B cell (primary cell): Measurements from ENCODE around the gene PDE3B. TPM values are rescaled to one million over a fixed set of nuclear protein-coding genes. Genes with fewer than 3 reads are reported as not detected.
"Not testable (repeated sequence)": the region's sequence is repeated elsewhere in the genome, so short reads cannot be mapped to it uniquely, and the experiment has no call there.

Source experiments
- ATAC-seq: fragments of 200-7000 bp; cut with Tn5 transposase; one replicate; pipeline ENCODE4 v1.10.0; 2021; ENCODE audit warnings: low read depth, mild to moderate bottlenecking, moderate number of reproducible peaks, moderate library complexity
- CTCF ChIA-PET: fragments of 350-600 bp; sonication (Branson Sonifier 250); formaldehyde crosslinking; loops from one replicate; lab custom pipeline; 2021; ENCODE audit warnings: antibody characterized with exemption, inconsistent platforms; lab: Charles Lee
- POLR2A ChIA-PET: fragments of 350-600 bp; sonication (Branson Sonifier 250); formaldehyde crosslinking; loops from one replicate; lab custom pipeline; 2021; ENCODE audit warnings: antibody characterized with exemption; lab: Charles Lee
- DNase-seq: peaks from one replicate; pipeline ENCODE4 v3.0.0; 2013
- H2AFZ ChIP-seq: 2 replicates; pipeline ENCODE4 v1.6.1; 2012; ENCODE audit warnings: mild to moderate bottlenecking, low read depth, low read length; ENCODE audit not compliant: insufficient read depth, poor library complexity, severe bottlenecking
- H3K27ac ChIP-seq, 2 donors: 1 replicate in 1 of 2; 2 replicates in 1 of 2; pipeline ENCODE4 v1.5.1; 2012 to 2013; ENCODE audit warnings: low read length in 2 of 2, mild to moderate bottlenecking in 2 of 2, moderate library complexity in 1 of 2
- H3K27me3 ChIP-seq, 4 experiments: fragments of 200-600 bp in 1 of 4; sonication (generic) in 1 of 4; replicated peaks in 1 of 4; 1 replicate in 2 of 4; 2 replicates in 2 of 4; pipeline versions ENCODE4 v1.6.1 to v1.7.0; 2013 to 2016; ENCODE audit warnings: low read length in 3 of 4, mild to moderate bottlenecking in 2 of 4, mixed read lengths in 1 of 4, moderate library complexity in 1 of 4; ENCODE audit not compliant: insufficient read depth in 4 of 4, control insufficient read depth in 3 of 4; ENCODE audit errors: control extremely low read depth in 1 of 4
- H3K36me3 ChIP-seq, 2 experiments: replicated peaks in 1 of 2; 1 replicate in 1 of 2; 2 replicates in 1 of 2; pipeline versions ENCODE4 v1.6.1 to v1.7.1; 2013; ENCODE audit warnings: low read length in 1 of 2; ENCODE audit not compliant: insufficient read depth in 2 of 2, control insufficient read depth in 1 of 2; ENCODE audit errors: control extremely low read depth in 1 of 2, extremely low read depth in 1 of 2
- H3K4me1 ChIP-seq, 2 donors: fragments of 200-600 bp in 1 of 2; sonication (generic) in 1 of 2; 1 replicate in 1 of 2; 2 replicates in 1 of 2; pipeline versions ENCODE4 v1.5.1 to v1.6.1; 2013 to 2017; ENCODE audit warnings: low read length in 2 of 2; ENCODE audit not compliant: control insufficient read depth in 2 of 2, insufficient read depth in 2 of 2
- H3K4me2 ChIP-seq: replicated peaks from 2 replicates; pipeline ENCODE3; 2012; ENCODE audit warnings: mild to moderate bottlenecking, low read depth, low read length; ENCODE audit not compliant: poor library complexity, severe bottlenecking
- H3K4me3 ChIP-seq, 5 experiments: fragments of 200-600 bp in 1 of 5; sonication (generic) in 1 of 5; 1 replicate in 3 of 5; 2 replicates in 2 of 5; pipeline versions ENCODE4 v1.5.1 to v1.7.0; 2011 to 2016; ENCODE audit warnings: low read length in 4 of 5, mild to moderate bottlenecking in 4 of 5, low read depth in 2 of 5, control low read depth in 1 of 5, moderate library complexity in 1 of 5; ENCODE audit not compliant: insufficient read depth in 1 of 5; ENCODE audit errors: control extremely low read depth in 1 of 5, extremely low read depth in 1 of 5
- H3K79me2 ChIP-seq: fragments of 200-600 bp; sonication (generic); one replicate; pipeline ENCODE4 v1.6.0; 2016; ENCODE audit warnings: low read length; ENCODE audit not compliant: control insufficient read depth, insufficient read depth
- H3K9ac ChIP-seq: fragments of 200-600 bp; sonication (generic); 2 replicates; pipeline ENCODE4 v1.6.1; 2017; ENCODE audit warnings: mild to moderate bottlenecking, low read length, moderate library complexity
- H3K9me3 ChIP-seq, 3 donors: one replicate each; pipeline versions ENCODE4 v1.6.1 to v1.7.1; 2013; ENCODE audit warnings: low read length in 2 of 3; ENCODE audit not compliant: control insufficient read depth in 2 of 3, insufficient read depth in 1 of 3; ENCODE audit errors: control extremely low read depth in 1 of 3
- H4K20me1 ChIP-seq: 2 replicates; pipeline ENCODE4 v1.6.0; 2012; ENCODE audit warnings: mild to moderate bottlenecking, low read length; ENCODE audit not compliant: insufficient read depth, control insufficient read depth, poor library complexity, severe bottlenecking
- H3K27ac Mint-ChIP-seq: one replicate; pipeline ENCODE4 v1.8.0; 2021; ENCODE audit warnings: mixed read lengths
- H3K27me3 Mint-ChIP-seq: one replicate; pipeline ENCODE4 v1.8.0; 2021; ENCODE audit warnings: mixed read lengths
- H3K4me1 Mint-ChIP-seq: one replicate; pipeline ENCODE4 v1.8.0; 2021; ENCODE audit warnings: mixed read lengths
- H3K4me3 Mint-ChIP-seq: one replicate; pipeline ENCODE4 v1.8.0; 2021; ENCODE audit warnings: mixed read lengths
- H3K9me3 Mint-ChIP-seq: one replicate; pipeline ENCODE4 v1.8.0; 2022; ENCODE audit warnings: mixed read lengths; ENCODE audit not compliant: insufficient read depth
- CTCF ChIP-seq: fragments of 200-600 bp; IDR thresholded peaks from one replicate; pipeline ENCODE4 v1.8.0; 2022; ENCODE audit warnings: antibody characterized with exemption, mild to moderate bottlenecking
- EZH2 ChIP-seq: IDR thresholded peaks from 2 replicates; pipeline ENCODE4 v1.6.1; 2012; ENCODE audit warnings: borderline replicate concordance, low read depth, mild to moderate bottlenecking, moderate library complexity, low read length; ENCODE audit not compliant: insufficient read depth, poor library complexity, severe bottlenecking
- WGBS: methylation state at CpG from one replicate; pipeline ENCODE4 v1.1.5; 2013; ENCODE audit warnings: missing lambda C conversion rate; ENCODE audit not compliant: insufficient coverage; 5-methylcytosine and 5-hydroxymethylcytosine counted together
- intact Hi-C: fragments of 100-400 bp; cut with micrococcal nuclease; formaldehyde crosslinking; loops from one replicate; pipeline ENCODE4 v1.10.0; 2022
- polyA plus RNA-seq: library from polyadenylated mRNA; depleted of rRNA; stranded (reverse); fragments of >200 nt; gene quantifications from 2 replicates; pipeline ENCODE4 v1.2.3, GENCODE V29; 2012
- total RNA-seq, 2 donors: library from RNA; stranded (reverse); fragments of 120-200 nt in 1 of 2; gene quantifications; 1 replicate in 1 of 2; 2 replicates in 1 of 2; pipeline versions ENCODE4 v1.2.3 to v1.2.4, GENCODE V29; 2013 to 2022

Gene PDE3B
- total and polyA plus RNA-seq, 2 donors (not counting 1 experiment from before 2014, with no cell fraction given): 1.0 to 60.7 TPM

- Histone ChIP-seq H3K79me2 (no peaks in the 10 kb centered on the region), H4K20me1 (no peaks in the 10 kb centered on the region), H3K4me1 (no peaks in the 10 kb centered on the region), H3K27me3 (no peaks in the 10 kb centered on the region), H2AFZ (no peak overlapping the region), H3K9ac (no peak overlapping the region), H3K9me3 (no peaks in the 10 kb centered on the region), H3K4me2 (no peak overlapping the region), H3K4me3 (no peak overlapping the region), H3K36me3 (no peaks in the 10 kb centered on the region), H3K27ac (no peak overlapping the region)
- ATAC-seq (no peak), DNase-seq (peak; percentile 42)
- no peak for TF ChIP-seq EZH2
- peak; percentile 78 for TF ChIP-seq CTCF
- Mint-ChIP-seq H3K27me3 (no peaks in the 10 kb centered on the region), H3K4me3 (no peak overlapping the region), H3K27ac (no peak overlapping the region), H3K9me3 (no peaks in the 10 kb centered on the region), H3K4me1 (no peaks in the 10 kb centered on the region)
- ChIA-PET POLR2A (interaction anchor here (0.6 to 1.2 kb wide), 3 partner anchors 25 to 117 kb away, joined by 3 to 5 read pairs (median 3); partner anchors contain the start of gene CYP2R1), CTCF (interaction anchor here (0.6 to 4.8 kb wide), 42 partner anchors 10 to 490 kb away, joined by 3 to 214 read pairs (median 4); partner anchors contain the start of genes CALCB, CYP2R1 and PDE3B)
- intact Hi-C loops: loop anchor here (1.0 to 5.0 kb wide), 6 partner anchors 17 to 418 kb away; no protein-coding TSS in a partner anchor
Measured at GRCh38 chr11:14789879-14790484, 146.4 kb downstream of the PDE3B start.

- H3K4me3 Mint-ChIP-seq: no peak overlapping the region
- POLR2A ChIA-PET: no interaction called here
- H3K4me2 ChIP-seq: no peak overlapping the region
- H4K20me1 ChIP-seq: no peaks in the 10 kb centered on the region
- peaks cover 19% of the 10 kb centered on the region for H3K27me3 Mint-ChIP-seq
- H3K4me1 ChIP-seq: no peaks in the 10 kb centered on the region
- no CpG with 5 or more reads among the region's 2 CpGs for WGBS
- H2AFZ ChIP-seq: no peak overlapping the region
- H3K4me1 Mint-ChIP-seq: no peaks in the 10 kb centered on the region
- peaks cover 0 to 2% of the 10 kb centered on the region in 2 experiments for H3K36me3 ChIP-seq
- CTCF ChIA-PET: interaction anchor here (1.1 to 2.3 kb wide), 2 partner anchors 213 to 283 kb away, joined by 3 to 7 read pairs; no protein-coding TSS in a partner anchor
- no peak overlapping the region for H3K27ac ChIP-seq
- H3K9me3 Mint-ChIP-seq: peaks cover 1% of the 10 kb centered on the region
- TF ChIP-seq EZH2 (no peak), CTCF (no peak)
- no peaks in the 10 kb centered on the region for H3K79me2 ChIP-seq
- no peak overlapping the region for H3K27ac Mint-ChIP-seq
- DNase-seq (no peak), ATAC-seq (no peak)
- no peak overlapping the region for H3K4me3 ChIP-seq
- no peaks in the 10 kb centered on the region for H3K27me3 ChIP-seq
- H3K9me3 ChIP-seq: no peaks in the 10 kb centered on the region
- intact Hi-C loops: loop anchor here (5.0 kb wide), 1 partner anchor 256 kb away; no protein-coding TSS in a partner anchor
- H3K9ac ChIP-seq: no peak overlapping the region
Measured at GRCh38 chr11:14793546-14793945, 149.9 kb downstream of the PDE3B start.

- H3K36me3 ChIP-seq, H3K27me3 ChIP-seq, H3K4me2 ChIP-seq, ATAC-seq, H3K27ac ChIP-seq, H2AFZ ChIP-seq, POLR2A ChIA-PET, H3K79me2 ChIP-seq, DNase-seq, intact Hi-C loops, H3K9me3 Mint-ChIP-seq, H3K27ac Mint-ChIP-seq, H4K20me1 ChIP-seq, H3K4me1 ChIP-seq, H3K9ac ChIP-seq, H3K9me3 ChIP-seq, H3K4me3 Mint-ChIP-seq, H3K4me1 Mint-ChIP-seq, H3K4me3 ChIP-seq: not testable (repeated sequence)
- CTCF ChIA-PET: interaction anchor here (1.1 to 2.3 kb wide), 3 partner anchors 106 to 210 kb away, joined by 3 to 18 read pairs (median 7); no protein-coding TSS in a partner anchor
- no CpG with 5 or more reads among the region's 4 CpGs for WGBS
- peaks cover 27% of the 10 kb centered on the region for H3K27me3 Mint-ChIP-seq
Measured at GRCh38 chr11:14796028-14796427, 152.4 kb downstream of the PDE3B start.
